NCI-H526 treated with DMSO at 0.1 percent for 48 hours (cell line): ENCODE data around the gene DNAJC18.

ENCODE experiments used
- DNase-seq: peaks from one replicate; lab custom pipeline; 2025; lab: John Stamatoyannopoulos, UW

DNAJC18 gene

GRCh38 chr5:139403787-139404483 is 35.4 kb downstream of the DNAJC18 start, which contains the start of gene SPATA24:
Gene SPATA24 (minus strand): TSS chr5:139404089. CDS start chr5:139404060, 29 bp downstream.
- DNase-seq = peak; percentile 97

DNA sequence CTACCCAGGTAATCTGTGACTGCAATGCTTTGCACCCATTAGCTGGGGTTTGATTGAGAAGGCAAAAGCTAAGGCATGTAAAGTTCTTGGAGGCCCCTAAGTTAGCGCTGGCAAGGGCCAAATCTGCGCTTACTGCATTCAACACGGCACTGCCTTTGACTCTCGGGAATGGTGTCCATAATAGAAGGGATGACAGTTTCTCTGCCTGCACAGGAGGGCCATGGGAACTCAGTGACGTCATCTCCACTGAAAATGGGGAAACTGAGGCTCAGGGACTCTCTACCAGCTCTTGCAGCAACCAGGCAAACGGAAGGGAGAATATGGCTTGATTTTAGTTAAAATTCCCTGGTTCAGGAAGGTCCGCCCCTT is 35.9 kb downstream of the DNAJC18 start:
- no peak for DNase-seq

- DNase-seq = no peak
Measured at GRCh38 chr5:139402561-139403158, 36.7 kb downstream of the DNAJC18 start.

DNA sequence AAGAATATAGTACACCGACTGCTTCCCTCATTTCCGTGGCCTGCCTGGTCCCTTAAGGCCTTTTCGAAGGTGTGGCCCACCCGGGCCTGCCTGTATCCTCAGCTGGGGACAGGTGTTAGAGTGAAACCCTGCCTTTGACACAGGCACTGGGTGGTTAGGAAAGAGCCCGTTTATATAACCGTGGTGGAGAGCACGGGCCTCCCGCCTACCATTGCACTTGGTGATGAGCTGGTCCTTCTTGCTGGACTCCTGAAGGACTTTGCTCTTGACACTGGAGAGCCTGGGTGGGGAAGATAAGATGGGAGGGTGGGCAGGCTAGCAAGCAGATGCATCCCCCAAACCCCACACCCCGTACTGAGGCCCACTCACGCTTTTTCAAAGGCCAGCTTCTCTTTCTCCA is 37.8 kb downstream of the DNAJC18 start:
- DNase-seq = no peak

DNA sequence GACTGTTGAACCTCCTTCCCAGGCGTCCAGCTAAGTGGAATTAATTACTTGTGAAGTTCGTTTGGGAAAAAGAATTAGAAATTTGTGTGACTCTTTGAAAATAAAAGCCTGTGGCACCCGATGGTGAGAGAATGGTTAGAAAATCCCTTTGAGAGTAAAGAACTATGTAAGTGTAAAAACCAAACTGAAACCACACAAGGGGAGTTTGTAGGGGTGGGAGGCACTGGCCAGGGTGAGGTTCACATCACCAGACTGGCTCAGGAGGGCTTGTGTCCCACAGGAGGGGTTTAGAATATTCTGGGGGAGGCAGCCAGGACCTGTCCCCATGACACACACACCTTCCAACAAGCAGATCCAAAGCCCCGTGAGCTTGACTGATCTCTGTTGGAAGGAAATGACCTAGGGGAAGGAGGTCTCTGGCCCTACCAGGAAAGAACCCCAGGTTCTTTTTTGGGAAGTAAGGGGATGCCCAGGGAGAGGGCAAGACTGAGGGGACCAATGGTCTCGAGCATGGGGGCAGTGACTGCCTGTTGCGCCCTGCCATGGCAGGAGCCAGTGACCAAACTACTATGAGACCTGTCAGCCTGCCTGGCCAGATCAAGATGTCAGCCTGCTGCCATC is 39.7 kb downstream of the DNAJC18 start:
- DNase-seq = no peak

GRCh38 chr5:139397921-139398320 is 41.4 kb downstream of the DNAJC18 start:
- DNase-seq = no peak

DNA sequence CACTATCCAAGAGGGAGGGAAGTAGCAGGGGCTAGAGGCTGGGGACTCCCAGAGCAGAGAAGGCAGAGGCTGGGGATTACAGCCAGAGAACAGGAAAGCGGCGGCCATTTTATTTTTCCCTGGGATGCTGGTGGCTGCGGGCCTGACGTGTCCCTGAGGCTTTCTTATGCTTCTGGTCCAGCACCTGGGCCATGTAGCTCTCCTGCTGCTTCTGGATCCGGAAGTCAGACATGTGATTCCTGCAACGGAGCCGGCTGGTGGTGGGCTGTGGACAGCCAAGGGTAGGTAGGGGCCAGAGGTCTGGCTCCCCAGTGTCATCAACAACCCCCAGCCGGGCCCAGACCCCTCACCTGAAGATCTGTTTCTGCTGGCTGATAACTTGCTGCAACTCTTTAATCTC is 42.6 kb downstream of the DNAJC18 start:
- DNase-seq = no peak

GRCh38 chr5:139395844-139396640 is 43.3 kb downstream of the DNAJC18 start:
- DNase-seq = no peak

DNA sequence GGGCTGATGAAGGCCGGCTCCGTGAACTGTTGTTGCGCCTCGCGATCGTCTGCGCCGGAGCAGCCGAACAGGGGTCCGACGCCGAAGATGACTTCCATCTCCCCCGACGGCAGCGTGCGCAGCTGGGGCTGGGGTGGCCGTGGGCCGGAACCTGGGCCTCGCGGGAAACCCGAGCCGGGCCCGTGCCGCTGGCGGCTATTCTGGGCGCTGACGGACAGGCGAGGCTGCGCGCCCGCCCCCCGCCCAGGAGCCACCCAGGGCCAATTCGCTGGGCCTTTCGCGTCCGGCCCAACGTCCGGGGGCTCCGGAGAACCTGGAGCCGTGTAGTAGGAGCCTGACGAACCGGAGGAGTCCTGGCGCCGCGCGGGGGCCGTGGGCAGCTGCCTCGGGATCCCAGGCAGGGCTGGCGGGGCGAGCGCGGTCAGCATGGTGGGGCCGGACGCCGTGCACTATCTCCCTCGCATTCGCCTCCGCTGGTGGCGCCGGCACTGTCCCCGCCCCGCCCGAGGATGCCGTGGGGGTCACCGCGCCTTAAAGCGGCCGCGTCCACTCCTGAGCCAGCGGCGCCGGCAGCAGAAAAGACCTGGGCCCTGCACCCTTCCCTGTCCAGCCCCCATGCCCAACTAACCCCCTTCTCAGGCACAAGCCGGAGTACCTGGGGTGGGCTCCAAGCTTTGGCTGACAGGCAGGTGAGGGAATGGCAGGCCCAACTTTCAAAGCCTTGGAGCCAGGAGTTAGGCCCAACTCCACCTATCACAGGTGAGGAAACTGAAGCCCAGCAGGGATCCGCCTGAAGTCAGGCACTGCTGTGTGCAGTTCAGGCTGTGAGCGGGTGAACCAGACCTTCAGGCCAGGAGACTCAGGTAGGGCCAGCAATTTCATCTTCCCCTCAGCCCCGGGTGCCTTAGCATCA is 44.4 kb downstream of the DNAJC18 start, which contains the start of gene PROB1:
Gene PROB1, minus strand, starts transcription at position 451 of the 913 bp plus-strand sequence. Its CDS starts 23 bp downstream, at position 428.
- no peak for DNase-seq

- DNase-seq = peak; percentile 32
Measured at GRCh38 chr5:139394123-139394653, 45.1 kb downstream of the DNAJC18 start.

GRCh38 chr5:139393497-139394122 is 45.7 kb downstream of the DNAJC18 start:
- DNase-seq = no peak

DNA sequence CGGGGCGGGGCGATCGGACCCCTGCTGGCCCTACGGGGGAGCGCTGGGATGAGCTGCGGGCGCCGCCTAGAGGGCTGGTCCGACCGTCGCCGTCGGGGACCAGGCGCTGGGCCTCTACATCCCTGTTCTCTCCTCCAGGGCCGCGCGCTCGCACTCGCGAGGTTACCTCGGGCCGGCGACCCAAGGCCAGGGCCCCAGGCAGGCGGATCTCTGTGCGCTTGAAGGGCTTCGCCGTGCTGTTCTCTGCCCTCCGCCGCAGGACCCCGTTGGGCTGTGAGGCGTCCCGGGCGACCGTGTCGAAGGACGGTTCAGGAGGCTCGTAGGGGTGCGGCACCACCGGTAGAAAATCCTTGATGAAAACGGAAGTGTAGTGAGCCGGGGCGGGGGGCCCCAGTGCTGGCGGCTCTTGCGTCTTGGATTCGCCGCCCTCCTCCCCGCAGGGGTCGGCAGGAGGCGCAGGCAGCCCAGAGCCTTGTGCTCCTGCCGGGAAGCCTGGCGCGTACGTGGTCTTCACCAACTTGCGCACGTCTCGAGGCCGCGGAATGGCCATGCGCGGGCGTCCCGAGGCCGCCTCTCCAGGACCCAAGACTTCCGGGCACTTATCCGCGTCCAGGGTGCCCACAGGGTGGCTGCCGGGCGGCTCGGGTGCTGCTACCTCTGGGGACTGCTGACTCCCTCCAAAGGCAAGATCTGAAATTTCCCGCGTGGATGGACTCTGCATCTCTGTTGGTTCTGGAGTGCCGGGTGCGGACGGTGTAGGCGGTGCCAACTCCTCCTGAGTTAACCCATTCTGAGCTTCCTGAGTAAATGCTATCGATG is 46.4 kb downstream of the DNAJC18 start:
- peak; percentile 83 for DNase-seq

DNA sequence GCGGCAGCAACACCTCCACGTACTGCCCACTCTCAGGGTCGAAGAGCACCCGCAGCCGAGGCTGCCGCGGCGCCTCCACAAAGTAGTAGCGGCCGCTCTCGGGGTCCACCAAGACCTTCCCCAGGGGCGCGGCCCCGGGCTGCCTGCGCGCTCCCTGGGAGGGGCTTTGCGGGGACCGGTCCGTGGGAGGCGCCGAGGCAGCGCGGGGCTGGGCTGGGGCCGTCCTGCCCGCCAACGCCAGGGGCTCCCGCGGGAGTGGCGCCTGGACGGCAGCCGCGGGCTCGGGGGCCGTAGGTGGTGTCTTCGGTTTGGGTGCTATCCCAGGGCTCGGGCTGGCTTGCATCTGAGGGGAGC is 47.0 kb downstream of the DNAJC18 start:
- no peak for DNase-seq

DNA sequence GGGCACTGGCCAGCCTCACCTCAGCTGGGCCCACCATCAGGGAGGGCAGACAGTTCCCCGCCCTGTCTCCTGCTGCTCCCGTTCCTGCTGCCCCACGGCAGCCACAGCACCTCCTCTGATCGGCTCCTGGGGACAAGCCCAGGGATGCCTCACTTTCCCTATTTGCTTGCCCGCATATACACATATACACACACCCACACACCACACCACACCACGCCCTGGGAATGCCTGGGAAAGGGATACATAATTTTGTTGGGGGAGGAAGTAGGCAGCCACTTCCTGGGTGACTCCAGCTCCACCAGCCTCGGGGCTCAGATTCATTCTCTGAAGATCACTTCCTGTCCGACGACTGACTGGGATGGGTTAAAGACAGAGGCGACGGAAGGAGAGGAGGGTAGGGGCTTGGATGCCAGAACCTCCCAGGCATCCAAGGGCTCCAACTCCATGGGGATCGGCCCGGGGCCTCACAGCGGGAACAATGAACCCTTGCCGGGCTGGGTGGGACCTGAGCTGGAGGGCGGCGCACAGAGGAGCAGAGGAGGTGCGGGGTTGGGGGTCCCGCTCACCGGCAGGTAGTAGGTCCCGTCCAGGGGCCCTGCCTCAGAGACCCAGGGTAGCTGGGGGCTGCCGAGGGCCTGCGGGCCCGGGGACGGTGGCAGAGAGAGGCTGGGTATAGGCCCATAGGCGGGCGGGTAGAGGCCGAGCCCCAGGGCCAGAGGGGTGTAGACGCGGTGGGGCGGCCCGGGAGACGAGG is 47.6 kb downstream of the DNAJC18 start:
- no peak for DNase-seq

DNA sequence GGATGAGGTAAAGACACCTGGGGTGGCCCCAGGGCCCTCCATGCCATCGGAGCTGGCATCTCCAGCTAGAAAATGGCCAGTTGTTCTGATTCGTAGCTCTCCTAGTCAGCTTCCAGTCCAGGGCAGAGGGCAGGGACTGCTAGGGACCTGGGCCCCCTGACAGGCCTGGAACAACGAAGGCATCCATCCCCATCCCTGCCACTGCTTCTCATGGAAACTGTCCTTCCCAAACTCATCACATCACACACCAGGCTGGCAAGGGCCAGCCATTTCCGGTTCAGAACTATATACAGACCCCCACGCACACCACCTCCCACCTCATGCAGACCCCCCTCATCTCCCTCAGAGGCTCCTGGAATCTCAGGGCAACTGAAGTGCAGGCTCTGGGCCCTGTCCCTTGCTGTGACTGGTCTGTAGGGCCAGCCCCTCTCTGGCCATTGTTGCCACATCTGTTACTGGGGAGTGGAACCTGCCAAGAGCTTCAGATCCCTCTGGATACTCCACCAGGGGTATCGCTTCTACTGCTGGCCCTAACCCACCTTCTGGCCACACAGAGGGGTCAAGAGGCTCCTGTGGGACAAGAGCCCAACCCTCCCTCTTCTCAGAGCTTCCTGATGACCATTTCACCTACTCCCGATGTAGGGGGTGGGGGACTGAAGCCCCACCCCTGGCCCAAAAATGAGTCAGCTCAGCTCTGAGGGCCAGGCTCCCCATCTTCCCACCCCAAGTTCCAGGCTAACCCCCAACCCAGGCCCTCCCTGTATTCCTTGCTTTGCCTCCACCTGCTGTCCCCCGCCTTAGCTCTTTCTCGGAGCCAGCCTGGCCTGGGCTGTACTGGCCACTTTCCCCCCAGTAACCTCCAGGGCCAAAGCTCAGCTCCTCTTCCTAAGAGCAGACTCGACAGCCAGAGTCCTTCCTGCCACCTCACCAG is 48.4 kb downstream of the DNAJC18 start:
- DNase-seq = no peak

GRCh38 chr5:139389701-139390638 is 49.4 kb downstream of the DNAJC18 start, which contains the start of gene MZB1:
Gene MZB1 (minus strand): TSS chr5:139389913. CDS start chr5:139389856, 57 bp downstream.
- no peak for DNase-seq
